Measurements from ENCODE around the gene MTURN.
"Not testable (repeated sequence)": the region's sequence is repeated elsewhere in the genome, so short reads cannot be mapped to it uniquely, and the experiment has no call there.

Gene MTURN

DNA sequence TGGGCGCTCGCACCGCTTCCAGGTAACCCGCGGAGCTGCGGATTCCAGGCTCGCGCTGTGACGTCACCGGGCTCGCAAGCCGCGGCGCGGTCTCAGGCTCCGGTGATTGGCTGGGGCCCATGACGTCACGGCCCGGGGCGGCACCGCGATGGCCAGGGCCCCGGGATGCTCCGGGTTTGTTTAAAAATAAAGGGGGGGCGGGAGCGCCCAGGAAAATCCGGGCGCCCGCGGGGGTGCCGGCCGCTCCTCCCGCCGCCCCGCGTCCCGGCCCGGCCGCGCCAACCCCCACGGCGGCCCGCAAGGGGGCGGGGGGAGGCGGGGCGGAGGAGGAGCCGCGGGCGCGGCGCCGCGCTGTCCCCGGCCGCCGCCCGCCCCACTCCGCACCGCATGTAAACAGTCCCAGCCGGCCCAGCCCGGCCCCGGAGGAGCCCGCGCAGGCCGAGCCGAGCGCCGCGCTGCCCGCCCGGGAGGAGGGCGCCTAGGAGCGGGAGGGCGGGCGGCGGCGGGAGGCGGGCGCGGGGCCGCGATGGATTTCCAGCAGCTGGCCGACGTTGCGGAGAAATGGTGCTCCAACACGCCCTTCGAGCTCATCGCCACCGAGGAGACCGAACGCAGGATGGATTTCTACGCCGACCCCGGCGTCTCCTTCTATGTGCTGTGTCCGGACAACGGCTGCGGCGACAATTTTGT, at the start of gene MTURN:
Gene MTURN (plus strand): TSS at position 376 of the 690 bp plus-strand sequence. CDS start 151 bp downstream, at position 527.
- DNase-seq (ENCODE audit: low read depth, low spot score) = peak; percentile 68

DNA sequence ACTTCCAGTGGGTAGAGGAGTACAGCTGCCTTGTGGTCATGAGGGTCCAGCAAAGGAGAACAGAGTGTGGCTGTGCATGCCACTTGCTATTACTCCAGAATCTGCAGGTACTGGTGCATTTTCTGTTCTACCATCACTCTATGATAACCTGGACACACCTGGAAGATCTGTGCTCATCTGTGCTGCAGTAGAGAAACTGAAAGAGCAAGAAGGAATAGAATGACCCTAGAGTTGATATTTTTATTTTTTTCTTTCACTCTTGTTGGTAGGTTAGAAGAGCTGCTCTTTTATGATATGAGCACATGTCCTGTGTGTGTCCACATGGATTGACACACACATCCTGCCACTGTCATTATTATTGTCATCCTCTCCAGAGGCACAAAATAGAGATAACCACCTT, 48.3 kb upstream of the MTURN start:
- no peak for DNase-seq (ENCODE audit: low read depth, low spot score)

DNA sequence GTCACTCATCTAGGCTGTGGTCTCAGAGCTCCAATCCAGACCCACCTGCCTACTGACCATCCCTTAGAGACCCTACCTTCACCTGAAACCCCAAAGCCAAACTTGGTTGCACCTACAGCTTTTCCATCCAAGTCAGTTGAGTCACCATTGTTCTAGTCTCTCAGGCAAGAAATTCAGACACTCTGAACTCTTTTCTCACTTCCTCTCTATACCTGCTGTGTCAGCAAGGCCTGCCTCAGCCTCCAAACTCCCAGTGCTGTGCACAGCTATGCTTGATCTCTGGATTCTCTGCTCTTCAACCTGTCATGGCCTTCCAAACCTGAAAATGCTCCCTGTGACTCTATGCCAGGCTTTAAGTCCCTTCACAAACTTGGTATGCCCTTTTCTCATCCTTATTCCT, 47.4 kb upstream of the MTURN start:
- no peak for DNase-seq (ENCODE audit: low read depth, low spot score)

DNA sequence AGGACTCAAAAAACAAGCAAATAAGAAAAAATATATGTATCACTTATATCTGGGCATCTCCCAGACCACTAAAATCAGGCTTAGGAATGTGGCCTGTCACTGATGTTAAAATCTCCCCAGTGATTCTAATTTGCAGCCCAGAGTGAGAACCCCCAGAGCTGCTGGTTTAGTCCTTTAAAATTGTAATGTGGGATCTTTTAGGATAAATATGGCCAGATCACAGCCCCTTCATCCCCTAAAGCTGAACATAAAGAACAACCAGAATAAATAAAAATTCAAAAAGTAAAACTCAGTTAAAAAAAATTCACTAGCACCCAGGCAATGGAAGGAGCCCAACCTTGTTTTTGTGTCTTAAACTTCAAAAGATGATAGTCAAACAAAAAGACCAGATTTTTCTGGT, 46.4 kb upstream of the MTURN start:
- no peak for DNase-seq (ENCODE audit: low read depth, low spot score)

DNA sequence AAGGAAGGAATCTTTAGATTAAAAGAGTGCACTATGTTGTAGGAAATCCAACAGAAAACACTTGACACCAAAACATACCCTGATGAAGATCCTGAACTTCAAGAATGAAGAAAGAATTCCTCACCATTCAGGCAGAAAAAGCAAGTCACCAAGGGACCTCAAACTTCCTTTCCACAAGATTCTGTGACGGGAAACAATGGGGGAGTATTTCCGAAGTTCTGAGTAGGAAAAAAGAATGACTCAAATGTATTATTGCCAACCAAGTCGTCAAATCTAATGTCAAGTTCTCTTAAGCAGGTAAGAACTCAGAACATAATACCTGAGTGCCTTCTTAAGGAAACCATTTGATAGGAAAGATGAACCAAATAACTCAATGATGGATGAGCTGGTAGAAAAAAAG, 44.7 kb upstream of the MTURN start:
- DNase-seq (ENCODE audit: low read depth, low spot score) = no peak

DNA sequence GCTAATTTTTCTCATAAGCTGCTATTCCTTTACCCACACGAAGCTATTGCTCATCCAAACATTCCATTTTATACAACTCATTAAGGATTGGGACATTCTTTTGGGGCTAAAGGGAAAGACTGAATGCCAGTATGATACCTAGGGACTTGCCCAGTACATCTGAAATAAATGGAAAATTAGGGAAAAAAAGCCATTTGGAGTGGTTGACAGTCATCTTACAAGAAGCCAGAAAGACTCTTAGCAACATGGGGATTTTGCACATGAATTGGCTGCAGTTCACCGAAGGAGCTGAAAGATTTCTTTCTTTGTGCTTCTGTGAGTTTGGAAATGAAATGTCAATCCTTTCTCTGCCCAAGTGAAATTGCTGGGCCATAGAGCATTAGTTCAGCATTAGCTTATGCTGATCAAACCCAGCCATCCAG, 43.3 kb upstream of the MTURN start:
- no peak for DNase-seq (ENCODE audit: low read depth, low spot score)

DNA sequence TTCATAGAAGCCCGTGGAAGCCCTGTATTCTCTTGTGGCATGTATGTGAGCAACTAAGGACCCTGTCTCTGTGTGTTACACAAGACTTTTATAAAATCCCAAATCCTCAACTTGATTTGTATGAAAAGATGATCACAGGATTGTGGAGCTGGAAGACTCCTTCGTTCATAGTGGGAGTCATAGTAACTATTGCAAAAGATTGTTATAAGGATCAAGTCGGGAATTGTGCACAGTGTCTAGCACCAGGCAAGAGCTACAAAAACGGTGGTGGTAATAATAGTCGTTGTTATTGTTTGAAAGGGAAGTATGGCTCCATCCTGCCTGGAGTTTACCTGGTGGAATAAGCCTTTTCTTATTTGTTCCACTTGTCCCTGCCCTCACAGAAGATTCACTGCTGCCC, 42.8 kb upstream of the MTURN start:
- no peak for DNase-seq (ENCODE audit: low read depth, low spot score)

DNA sequence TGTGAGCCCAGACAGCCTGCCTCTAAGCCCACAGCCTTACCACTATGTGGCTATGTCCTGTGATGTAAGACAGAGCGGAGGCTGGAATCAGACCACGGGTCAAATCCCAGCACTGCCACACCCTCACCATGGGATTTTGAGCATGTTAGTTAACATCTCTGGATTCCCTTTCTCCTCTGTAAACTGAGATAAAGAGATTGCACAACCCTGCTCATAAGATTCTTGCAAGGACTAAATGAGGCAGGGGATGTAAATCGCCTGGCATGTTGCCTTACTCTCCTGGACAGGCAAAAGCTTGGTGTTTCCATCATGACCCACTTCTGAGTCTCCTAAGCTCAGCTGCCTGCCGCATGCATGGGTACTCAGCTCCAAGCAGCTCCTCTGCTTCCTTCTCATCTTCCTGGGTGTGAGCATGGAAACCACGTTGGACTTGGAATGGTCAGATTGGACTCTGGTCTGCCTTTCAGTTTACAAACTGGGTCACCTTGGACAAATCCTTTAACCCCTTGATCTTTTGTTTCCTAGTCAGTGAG, 41.3 kb upstream of the MTURN start:
- no peak for DNase-seq (ENCODE audit: low read depth, low spot score)

DNA sequence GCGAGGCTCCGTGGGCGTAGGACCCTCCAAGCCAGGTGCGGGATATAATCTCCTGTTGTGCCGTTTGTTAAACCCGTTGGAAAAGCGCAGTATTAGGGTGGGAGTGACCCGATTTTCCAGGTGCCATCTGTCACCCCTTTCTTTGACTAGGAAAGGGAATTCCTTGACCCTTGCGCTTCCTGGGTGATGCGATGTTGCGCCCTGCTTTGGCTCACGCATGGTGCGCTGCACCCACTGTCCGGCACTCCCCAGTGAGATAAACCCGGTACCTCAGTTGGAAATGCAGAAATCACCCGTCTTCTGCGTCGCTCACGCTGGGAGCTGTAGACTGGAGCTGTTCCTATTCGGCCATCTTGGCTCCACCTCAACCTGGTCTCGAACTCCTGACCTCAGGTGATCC, 36.2 kb upstream of the MTURN start:
- DNase-seq (ENCODE audit: low read depth, low spot score) = not testable (repeated sequence)

DNA sequence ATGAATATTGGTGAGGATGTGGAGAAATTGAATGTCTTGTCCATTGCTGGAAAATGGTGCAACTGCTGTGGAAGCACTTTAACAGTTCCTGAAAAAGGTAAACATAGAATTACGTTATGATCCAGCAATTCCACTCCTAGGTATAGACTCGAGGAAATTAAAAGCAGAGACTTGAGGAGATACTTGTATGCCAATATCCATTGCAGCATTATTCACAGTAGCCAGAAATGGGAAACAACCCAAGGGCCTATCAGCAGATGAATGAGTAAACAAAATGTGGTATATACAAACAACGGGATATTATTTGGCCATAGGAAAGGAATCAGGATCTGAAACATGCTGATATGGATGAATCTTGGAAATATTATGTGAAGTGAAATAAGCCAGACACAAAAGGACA, 32.5 kb upstream of the MTURN start:
- no peak for DNase-seq (ENCODE audit: low read depth, low spot score)

DNA sequence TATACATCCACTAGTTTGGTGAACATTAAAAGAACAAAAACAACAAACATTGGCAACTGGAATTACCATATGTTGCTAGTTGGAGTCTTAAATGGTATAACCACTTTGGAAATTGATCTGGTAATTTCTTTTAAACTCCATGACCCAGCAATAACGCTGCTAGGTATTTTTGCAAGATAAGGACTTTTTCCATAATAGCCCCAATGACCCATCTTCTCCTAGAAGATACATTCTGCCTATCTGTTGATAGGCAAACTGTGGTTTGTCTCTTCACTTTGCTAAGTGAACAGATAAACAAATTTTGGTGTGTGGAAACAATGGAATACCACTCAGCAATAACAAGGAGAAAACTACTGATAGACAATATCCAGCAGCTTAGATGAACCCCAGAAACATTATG, 30.6 kb upstream of the MTURN start:
- no peak for DNase-seq (ENCODE audit: low read depth, low spot score)

DNA sequence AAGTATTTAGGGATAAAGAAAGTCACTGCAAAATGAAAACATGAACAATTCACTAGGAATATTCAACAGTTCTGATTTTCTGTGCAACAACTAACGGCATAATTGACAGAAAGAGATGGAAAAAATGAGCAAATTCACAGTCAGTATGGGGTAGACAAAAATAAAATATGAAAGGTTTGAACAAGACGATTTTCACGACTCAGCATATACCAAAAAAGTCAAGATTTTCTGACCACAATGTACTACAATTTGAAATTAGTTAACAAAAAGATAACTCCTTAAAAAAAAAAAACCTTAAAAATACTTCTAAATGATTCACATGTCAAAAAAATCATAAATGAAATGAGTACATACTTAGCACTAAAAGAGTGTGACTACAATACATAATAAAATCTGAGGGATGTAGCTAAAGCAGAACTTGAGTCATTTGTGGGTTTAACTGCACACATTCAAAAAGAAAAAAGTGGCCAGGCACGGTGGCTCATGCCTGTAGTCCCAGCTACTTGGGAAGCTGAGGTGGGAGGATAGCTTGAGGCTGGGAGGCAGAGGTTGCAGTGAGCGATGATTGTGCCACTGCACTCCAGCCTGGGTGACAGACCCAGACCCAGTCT, 22.6 kb upstream of the MTURN start:
- DNase-seq (ENCODE audit: low read depth, low spot score) = no peak

DNA sequence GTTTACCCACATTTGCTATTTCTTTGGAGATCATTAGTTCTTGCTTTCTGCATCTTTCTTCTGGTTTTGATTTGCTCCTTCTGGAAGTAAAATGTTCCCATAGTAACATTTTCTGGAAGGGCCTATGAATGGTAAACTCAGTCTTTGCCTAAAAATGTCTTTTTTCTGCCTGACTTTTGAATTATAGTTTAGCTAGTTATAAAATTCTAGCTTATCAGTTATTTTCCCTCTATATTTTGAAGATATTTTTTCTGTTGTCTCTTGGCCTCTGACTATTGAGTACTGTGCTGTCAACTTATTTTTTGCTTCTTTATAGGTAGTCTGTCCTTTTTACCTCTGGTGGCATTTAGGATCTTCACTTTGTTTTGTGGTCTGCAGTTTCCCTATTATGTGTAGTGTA, 21.6 kb upstream of the MTURN start:
- DNase-seq (ENCODE audit: low read depth, low spot score) = no peak

DNA sequence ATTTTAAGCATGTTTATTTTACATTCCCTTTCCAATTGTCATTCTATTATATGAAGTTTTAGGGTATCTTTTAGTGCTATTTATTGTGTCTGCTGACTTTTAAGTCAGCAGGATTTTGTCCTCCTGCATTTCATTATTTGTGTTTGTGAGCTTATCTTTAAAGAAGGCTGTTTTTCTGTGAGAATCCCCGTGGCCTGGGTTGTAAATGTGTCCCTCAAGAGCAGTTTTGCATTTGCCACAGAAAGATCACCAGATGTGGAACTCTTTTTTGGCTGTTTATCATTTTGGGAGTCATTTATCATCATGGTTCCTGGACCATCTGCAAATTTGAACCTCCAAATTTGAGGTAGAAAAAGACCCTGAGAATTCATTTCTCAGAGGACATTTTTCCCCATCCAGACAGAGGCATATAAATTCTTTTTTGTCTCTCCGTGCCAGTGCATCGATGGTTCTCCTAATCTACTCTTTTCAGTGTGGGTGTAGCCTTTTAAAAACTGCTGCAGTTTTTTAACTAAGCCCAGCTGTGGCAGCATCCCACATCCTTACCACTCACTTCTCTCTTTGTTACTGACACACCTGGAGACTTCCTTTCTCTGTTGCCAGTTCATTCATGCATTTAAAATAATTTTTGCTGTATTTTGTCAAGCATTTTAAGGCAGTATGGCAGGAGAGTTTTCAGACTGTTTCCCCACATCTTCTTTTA, 20.1 kb upstream of the MTURN start:
- DNase-seq (ENCODE audit: low read depth, low spot score) = no peak

DNA sequence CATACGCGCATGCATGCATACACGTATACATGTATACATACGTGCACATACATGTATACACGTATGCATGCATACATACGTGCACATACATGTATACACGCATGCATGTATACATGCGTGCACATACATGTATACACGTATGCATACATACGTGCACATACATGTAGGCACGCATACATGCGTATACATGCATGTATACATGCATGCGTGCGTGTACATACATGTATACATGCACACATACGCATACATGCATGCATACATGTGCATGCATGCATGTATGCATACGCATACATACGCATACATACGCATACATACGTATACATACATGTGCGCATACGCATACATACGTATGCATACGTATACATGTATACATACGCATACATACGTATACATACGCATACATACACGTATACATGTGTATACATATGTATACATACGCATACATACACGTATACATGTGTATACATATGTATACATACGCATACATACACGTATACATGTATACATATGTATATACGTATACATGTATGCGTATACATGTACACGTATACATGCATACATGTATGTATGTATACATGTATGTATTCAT, 19.0 kb upstream of the MTURN start:
- DNase-seq (ENCODE audit: low read depth, low spot score) = no peak

DNA sequence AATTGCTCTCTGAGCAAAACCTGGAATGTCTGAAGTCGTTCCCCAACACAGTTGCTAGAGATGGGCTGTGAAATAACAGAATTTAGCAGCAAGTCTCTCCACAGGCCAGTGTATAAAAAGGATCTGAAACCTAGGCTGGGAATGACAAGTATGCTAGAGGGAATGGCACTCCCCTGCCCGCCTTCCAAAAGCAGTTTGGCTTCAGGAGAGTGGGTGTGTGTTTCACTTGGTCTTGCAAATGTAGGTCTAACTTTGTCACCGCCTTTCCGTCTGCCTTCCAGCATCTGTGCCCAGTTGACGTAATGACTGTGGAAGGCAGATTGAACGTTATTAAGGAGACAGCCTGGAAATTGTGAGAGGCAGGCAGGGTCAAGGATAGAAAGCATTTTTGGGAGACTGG, 18.0 kb upstream of the MTURN start:
- DNase-seq (ENCODE audit: low read depth, low spot score) = no peak

DNA sequence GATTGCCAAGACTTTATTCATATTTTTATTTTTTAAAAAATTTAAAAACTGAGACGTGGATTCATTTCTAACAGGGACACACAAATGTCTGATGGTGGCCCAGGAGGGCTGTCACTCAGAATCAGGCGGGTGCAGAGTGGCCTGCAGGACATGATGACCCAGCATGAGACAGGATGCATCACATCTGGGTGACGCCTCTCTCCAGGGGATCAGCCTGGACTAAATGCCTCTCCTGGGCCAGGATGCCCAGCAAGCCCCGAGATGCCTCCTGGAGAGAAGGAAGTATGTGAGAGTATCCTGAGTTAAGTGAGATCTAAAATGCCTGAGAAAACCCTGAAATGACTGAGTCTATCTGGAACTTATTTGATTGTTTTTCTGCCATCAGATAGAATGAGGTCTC, 16.9 kb upstream of the MTURN start:
- no peak for DNase-seq (ENCODE audit: low read depth, low spot score)

DNA sequence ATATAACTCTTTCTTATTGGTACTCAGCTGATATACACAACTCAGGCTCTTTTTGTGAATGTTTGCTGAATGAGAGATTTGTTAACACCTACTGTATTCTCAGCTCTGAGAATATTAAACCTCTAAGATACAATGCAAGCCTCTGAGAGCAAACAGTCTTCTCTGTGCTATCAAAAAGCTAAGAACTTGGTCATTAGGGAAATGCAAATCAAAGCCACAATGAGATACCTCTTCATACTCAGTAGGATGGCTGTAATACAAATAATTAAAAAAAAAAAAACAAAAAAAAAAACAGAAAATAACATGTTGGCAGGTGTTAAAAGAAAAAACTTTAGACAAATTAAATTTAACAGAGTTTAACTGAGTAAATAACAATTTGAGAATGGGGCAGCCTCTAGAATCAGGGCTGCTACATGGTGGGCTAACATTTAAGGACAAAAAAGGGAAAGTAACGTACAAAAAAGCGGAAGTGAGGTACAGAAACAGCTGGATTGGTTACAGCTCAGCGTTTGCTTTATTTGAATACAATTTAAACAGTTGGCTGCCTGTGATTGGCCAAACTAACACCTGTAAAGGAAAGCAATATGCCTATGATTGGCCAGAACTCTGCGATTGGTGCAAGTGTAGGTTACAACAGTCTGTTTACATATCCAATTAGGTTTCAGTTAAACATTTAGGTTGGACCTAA, 14.8 kb upstream of the MTURN start:
- DNase-seq (ENCODE audit: low read depth, low spot score) = no peak

DNA sequence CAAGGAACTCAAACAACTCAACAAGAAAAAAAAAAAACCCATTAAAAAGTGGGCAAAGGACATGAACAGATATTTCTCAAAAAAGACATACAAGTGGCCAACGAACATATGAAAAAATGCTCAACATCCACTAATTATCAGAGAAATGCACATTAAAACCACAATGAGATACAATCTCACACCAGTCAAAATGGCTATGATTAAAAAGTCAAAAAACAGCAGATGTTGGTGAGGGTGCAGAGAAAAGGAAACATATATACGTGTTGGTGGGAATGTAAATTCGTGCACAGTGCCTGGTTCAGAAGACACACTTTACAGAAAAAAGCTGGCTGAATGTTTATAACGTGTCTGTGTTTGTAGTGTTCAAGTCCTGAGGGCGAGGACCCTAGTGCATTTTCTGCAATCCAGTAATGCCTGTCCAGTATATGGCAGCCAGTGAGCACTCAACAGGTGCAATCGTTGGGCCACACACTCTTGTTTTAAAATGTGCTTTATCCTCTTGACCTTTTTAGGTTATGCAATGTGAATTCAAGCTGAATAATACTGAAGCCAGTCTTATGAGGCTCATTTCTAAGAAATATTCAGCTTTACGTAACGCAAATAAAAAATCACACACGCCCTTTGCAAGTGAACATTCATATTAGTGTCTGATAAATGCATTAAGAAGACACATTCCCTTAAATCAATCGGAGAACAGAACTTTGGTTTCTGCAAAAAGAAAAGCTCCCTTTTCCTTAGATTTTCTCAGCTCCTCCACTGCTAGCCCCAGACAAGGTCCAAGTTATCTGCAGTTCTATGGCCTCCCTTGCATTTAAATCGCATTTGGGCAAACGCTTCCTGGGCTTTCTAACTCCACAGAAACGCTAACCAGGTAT, 813 bp upstream of the MTURN start:
- DNase-seq (ENCODE audit: low read depth, low spot score) = no peak

DNA sequence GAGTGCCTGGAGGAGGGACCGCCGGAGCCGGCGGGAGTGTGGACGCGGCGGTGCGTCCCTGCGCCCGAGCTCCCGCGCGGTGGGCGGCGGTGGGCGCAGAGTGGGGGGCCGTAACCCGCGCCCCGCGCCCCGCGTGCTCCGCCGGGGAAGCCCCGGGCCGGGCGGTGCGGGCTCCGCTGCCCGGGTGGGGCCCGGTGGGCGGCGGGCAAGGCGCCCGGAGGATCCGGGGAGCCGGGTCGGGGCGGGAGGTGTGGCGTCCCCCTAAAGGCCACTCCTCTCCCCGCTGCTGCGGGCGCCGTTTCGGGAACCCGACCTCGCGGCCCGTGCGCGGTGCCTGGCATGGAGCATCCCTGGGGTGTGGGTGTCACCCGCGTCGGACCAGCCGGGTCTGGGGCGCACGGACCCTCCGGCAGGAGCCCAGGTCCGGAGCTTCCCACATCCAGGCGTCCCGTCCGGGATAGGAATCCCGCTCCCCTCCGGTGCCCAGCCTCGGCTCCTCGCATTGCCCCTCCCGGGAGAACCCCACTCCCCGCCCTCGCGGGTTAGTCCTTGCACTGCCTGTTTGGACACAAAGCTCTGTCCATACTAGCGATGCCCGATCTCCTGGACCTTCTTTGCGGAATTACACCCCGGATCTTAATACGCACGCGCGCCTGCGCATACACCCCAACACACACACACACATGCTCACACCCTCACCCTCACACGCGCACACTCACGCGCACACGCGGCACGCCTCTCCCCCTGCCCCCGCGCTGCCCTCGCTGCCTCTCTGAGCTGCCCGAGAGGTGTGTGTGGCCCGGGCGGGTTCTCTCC, 723 bp downstream of the MTURN start:
- DNase-seq (ENCODE audit: low read depth, low spot score) = no peak

All from iPS DF 19.7 (cell line).